HK-2 (cell line): Measurements from ENCODE around the gene RDX.
"Not testable (repeated sequence)": the region's sequence is repeated elsewhere in the genome, so short reads cannot be mapped to it uniquely, and the experiment has no call there.

Experiments used
- DNase-seq: peaks from one replicate; pipeline ENCODE4 v3.0.0-alpha.2; 2018; ENCODE audit not compliant: unreplicated experiment

The RDX gene

GRCh38 chr11:110305169-110306018 lies 9.0 kb upstream of the RDX start:
- no peak for DNase-seq

DNA sequence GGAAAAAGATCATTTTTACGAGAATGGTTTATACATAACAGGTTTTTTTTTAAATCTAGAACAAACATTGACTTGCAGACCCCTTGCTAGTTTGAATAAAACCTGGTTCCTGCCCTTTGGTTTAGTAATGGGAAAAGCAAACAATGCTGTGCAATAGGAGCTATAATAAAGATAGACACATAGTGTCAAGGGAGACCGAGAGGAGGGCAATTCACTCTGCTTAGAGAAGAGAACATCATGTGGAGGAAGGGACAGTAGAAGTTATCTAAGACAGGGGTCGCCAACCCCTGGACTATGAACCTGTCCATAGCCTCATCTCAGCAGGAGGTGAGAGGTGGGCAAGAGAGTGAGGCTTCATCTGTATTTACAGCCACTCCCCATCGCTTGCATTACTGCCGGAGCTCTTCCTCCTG lies 7.0 kb upstream of the RDX start:
- no peak for DNase-seq

DNA sequence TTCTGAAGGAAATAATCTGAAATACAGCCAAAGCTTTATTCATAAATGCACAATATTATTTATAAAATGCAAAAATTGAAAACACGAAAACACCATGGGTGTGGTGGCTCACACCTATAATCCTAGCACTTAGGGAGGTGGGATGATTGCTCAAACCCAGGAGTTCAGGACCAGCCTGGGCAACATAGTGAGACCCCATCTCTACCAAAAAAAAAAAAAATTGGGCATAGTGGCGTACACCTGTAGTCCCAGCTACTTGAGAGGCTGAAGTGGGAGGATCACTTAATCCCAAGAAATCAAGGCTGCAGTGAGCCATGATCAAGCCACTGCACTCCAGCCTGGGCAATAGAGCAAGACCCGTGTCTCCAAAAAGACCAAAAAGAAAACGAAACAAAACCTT lies 5.2 kb upstream of the RDX start:
- no peak for DNase-seq

- DNase-seq: no peak
Measured at GRCh38 chr11:110301032-110301431, 4.6 kb upstream of the RDX start.

DNA sequence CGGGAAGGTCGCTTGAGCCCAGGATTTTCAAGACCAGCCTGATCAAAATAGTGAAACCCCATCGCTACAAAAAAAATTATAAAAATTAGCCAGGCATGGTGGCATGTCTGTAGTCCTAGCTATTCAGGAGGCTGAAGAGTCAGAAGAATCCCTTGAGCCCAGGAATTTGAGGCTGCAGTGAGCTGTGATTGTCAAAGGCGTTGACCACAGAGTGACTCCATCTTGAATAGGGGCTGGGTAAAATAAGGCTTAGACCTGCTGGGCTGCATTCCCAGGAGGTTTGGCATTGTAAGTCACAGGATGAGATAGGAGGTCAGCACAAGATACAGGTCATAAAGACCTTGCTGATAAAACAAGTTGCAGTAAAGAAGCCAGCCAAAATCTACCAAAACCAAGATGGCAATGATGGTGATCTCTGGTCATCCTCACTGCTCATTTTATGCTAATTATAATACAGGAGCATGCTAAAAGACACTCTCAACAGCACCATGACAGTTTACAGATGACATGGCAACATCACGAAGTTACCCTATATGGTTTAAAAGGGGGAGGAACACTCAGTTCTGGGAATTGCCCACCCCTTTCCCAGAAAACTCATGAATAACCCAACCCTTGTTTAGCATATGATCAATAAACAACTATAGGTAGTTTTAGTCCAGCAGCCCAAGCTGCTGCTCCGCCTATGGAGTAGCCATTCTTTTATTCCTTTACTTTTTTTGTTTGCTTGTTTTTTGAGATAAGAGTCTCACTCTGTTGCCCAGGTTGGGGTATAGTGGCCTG lies 2.8 kb upstream of the RDX start:
- no peak for DNase-seq

DNA sequence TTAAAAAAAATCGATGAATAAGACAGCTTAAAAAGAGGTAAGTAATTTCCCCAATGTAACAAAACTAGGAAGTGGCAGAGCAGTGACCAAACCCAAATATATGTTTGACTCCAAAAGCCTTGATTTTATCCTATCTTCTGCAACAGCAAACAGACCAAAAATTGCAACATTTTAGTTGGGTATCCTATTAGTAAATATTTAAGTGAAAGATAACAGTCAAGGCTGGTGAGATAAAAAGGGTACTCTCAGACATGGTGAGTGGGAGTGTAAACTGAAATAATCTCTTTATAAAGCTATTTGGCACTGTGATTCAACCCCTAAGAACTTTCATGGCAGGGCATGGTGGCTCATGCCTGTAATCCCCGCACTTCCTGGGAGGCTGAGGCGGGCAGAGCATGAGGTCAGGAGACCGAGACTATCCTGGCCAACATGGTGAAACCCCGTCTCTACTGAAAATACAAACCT lies 1.9 kb upstream of the RDX start:
- DNase-seq: peak; percentile 11

DNA sequence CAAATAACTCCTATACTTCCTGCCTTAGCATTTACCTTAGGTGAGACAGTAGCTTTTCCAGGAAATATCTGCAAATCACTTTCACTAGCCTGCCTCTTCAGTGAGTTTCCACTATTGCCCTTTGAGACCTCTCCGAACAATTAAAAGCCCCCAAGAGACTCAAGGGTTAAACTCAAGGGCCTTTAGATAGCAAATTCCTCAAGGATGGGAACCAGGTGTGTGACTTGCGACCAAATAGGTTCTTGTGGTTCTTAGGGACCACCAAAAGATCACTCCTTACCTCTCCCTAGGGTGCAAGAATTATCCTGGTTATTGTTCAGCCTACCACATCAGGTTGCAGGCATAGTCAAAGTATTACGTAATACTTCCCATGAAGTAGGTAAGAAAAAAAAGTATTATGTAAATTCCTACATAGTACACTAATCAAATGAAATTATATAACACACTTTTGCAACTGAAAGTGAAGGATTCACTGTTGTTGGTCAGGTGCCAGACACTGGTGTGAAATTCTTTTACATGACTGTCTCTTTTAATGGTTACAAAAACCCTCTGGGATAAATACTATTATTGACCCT lies 1.4 kb upstream of the RDX start:
- no peak for DNase-seq

DNA sequence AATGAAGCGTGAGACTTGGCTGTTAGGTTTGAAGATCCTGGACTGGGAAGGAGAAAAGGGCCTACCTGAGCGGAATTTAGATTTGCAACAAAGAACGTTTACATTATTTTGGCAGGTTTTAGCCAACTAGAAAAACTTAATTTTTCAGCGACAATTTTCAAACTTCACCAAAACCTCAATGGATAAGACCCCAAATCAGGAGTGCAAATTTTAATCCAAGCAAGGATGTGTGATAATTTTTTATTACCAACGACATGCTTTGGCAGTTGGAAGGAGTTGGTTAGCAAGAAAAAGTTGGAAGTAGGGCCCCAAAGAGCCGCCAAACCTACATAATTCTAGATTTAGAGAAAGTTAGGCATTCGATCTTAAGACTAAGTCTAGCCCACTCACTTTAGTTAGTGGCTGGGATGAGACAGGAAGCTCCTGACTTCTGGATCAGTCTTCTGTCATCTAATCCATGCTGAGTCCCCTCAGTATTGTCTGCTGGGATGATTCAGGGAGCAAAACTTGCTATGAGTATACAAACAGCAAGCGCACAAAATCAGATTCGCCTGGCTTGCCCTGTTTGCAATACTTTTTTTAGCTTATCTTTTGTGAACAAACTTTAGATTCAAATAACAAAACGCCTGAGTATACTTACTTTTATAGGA lies 787 bp upstream of the RDX start:
- DNase-seq: peak; percentile 10

DNA sequence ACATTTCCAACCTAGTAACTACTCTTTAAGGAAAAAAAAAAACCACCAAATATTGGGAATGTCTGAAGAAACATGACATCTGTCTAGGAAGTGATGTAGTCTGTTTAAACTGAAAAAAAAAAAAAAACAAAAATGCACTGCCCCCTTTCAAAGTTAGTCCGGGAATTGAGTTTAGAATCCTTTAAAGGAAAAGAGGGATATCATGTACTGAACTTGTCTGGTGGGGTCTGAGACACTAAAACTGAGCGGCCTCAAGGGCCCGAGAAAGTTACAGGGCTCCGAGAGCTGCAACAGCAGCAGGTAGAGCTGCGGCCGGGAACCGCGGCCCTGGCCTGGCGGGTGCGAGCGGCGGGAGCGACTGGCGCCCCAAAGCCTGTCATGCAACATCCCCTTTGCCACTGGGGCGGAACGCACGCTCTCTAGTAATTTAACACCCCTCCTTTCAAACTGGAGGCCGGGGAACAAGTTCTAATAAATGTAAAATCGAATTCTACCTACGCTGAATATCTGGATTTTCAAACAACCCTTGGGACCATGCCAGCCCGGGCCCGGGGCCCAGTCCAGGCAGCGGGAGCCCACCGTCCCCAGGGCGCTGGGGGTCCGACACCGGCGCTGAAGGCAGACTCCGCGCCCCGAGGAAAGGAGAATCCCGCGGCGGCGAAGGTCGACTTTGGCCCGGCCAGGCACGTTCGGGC lies 736 bp downstream of the RDX start:
- peak; percentile 53 for DNase-seq

DNA sequence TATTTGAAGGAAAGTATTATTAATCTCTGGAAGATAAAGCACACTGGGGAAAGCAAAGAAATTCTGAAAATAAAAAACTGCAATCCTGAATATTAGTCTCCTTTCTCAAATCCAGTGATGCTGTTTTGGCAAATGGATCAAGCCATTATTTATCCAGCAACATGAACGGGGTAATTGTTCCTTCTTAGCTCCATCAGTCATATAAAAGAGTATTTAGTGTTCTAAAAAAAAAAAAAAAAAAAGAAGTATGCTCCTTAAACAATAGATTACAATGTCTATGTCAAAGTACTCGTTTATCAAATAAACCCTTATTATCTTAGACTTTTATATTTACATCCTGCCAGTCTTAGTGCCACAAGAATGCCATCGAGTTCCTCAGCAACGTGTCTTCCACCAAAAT lies 1.3 kb downstream of the RDX start:
- no peak for DNase-seq

DNA sequence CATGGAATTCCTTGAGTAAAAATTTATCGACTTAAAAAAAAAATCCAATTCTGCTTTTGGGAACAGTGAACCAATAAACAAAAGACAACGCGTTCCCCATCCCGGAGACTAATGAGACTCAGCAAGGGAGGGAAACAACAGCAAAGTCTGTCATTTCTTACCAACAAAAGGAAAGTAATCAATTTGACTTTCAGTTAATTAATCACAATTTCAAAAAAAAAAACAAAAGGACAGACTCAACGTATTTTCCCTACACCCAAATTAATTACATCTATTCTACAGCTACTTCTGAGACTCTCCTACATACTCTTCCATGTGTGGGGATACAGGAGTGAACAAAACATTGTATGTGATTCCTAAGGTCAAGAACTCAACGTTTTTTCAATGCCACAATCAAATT lies 1.9 kb downstream of the RDX start:
- no peak for DNase-seq

- DNase-seq: no peak
Measured at GRCh38 chr11:110293389-110293788, 3.0 kb downstream of the RDX start.

DNA sequence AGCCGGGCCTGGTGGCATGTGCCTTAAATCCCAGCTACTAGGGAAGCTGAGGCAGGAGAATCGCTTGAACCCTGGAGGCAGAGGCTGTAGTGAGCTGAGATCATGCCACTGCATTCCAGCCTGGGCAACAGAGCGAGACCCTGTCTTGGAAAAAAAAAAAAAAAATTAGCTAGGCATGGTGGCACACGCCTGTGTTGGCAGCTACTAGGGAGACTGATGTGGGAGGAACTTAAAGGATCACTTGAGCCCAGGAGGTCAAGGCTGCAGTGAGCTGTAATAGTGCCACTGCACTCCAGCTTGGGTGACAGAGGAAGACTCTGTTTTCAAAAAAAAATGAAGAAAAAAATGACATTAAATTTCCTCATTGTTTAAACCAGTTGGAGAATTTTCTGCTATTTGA lies 4.3 kb downstream of the RDX start:
- not testable (repeated sequence) for DNase-seq

- no peak for DNase-seq
Measured at GRCh38 chr11:110290591-110291334, 5.7 kb downstream of the RDX start.

DNA sequence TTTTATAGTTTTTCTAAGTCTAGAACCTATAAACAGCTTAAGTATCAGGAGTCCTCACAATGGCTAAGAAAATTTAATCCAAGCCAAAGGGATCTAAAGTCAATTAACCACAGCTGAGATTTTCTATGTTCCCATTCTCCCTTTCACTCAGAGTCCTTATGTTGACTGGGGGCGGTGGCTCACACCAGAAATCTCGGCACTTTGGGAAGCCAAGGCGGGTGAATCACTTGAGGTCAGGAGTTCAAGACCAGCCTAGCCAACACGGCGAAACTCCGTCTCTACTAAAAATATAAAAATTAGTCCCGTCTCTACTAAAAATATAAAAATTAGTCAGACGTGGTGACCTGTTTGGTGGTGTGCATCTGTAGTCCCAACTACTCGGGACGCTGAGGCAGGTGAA lies 6.9 kb downstream of the RDX start:
- DNase-seq: no peak

- DNase-seq: no peak
Measured at GRCh38 chr11:110287537-110287936, 8.9 kb downstream of the RDX start.

- no peak for DNase-seq
Measured at GRCh38 chr11:110286298-110287040, 9.9 kb downstream of the RDX start.

- no peak for DNase-seq
Measured at GRCh38 chr11:110283862-110284261, 12.6 kb downstream of the RDX start.

DNA sequence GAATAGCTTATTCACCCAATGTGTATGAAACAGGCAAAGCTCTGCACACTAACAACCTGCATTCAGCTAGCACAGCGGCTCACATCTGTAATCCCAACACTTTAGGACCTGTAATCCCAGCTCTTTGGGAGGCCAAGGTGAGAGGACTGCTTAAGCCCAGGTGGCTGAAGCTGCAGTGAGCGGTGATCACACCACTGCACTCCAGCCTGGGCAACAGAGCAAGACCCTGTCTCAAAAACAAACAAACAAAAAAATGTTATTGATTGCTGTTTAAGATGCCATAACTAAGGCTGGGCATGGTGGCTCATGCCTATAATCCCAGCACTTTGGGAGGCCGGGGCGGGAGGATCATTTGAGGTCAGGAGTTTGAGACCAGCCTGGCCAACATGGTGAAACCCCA lies 15.8 kb downstream of the RDX start:
- DNase-seq: not testable (repeated sequence)

DNA sequence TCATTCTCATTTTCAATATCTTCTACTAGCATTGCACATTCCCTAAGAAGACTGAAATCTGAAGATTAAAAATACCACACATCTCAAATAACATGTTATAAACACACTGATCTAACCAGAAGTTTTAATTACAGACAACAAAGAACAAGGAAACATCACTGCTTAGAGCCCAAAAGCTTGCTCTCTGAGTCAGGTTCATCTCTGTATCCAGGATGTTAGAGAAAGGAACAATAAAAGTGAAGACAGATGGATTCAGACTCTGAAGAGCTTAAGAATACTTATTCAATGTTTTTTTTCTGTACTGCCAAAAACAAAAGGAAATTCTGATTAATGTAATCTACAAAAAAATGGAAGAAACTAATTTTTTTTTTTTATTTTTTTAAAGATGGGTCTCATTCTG lies 16.5 kb downstream of the RDX start:
- no peak for DNase-seq
